Measurements from ENCODE around the gene CNKSR3.

- no peak for TF ChIP-seq CTCF (IDR thresholded peaks at IDR 0.05; ENCODE audit: low read depth, low read length)
- no peak for TF ChIP-seq EZH2phosphoT487 (IDR thresholded peaks at IDR 0.05; ENCODE audit: low read depth)
Measured at GRCh38 chr6:154350293-154350692, 160.2 kb downstream of the CNKSR3 start.

All from OCI-LY3 (cell line).